Measurements from ENCODE around the gene PPHLN1. TPM values are rescaled to one million over a fixed set of nuclear protein-coding genes. Genes with fewer than 3 reads are reported as not detected.

PPHLN1 gene
- total and polyA plus RNA-seq, 7 donors, result 25.2 to 66.7 (median 52.3) TPM

DNA sequence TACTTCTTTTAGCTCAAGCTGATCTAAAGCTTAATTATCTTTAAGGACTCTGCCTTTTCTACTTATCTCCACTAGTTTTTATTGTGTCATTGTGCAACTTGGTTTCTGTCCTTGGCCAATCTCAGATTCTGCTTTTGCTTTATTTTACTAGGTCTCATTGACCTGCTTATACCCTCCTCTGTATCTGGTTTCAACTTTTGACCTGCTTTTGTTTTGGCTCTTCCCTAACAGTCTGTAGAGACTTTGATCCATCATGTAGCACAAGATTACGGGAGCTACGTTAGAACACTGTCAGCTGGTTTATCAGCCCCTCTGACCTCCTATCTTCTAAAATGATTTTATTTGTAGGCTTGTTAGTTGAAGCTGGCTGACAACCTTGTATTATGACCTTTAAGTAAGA, 43.7 kb upstream of the PPHLN1 start:
- TF ChIP-seq, protein P1, sequence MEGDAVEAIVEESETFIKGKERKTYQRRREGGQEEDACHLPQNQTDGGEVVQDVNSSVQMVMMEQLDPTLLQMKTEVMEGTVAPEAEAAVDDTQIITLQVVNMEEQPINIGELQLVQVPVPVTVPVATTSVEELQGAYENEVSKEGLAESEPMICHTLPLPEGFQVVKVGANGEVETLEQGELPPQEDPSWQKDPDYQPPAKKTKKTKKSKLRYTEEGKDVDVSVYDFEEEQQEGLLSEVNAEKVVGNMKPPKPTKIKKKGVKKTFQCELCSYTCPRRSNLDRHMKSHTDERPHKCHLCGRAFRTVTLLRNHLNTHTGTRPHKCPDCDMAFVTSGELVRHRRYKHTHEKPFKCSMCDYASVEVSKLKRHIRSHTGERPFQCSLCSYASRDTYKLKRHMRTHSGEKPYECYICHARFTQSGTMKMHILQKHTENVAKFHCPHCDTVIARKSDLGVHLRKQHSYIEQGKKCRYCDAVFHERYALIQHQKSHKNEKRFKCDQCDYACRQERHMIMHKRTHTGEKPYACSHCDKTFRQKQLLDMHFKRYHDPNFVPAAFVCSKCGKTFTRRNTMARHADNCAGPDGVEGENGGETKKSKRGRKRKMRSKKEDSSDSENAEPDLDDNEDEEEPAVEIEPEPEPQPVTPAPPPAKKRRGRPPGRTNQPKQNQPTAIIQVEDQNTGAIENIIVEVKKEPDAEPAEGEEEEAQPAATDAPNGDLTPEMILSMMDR (IDR thresholded peaks at IDR 0.05), result no peak
- TF ChIP-seq POLR2AphosphoS5 (IDR thresholded peaks at IDR 0.05) (no peak), EP300 (IDR thresholded peaks at IDR 0.05) (no peak), POLR2A (IDR thresholded peaks at IDR 0.05) (no peak)
- H3K9me3 ChIP-seq, result no peaks in the 10 kb centered on the region
- intact Hi-C loops (cut with DNase I), result no loop called here
- WGBS, 2 donors, result 28 to 68% methylated on average over 2 of the region's 2 CpGs
- no peak overlapping the region for H3K4me3 ChIP-seq
- no peaks in the 10 kb centered on the region for H3K36me3 ChIP-seq
- no peaks in the 10 kb centered on the region for H3K27me3 ChIP-seq
- no peak for DNase-seq
- no peak overlapping the region for H3K27ac ChIP-seq
- no peaks in the 10 kb centered on the region for H3K4me1 ChIP-seq

DNA sequence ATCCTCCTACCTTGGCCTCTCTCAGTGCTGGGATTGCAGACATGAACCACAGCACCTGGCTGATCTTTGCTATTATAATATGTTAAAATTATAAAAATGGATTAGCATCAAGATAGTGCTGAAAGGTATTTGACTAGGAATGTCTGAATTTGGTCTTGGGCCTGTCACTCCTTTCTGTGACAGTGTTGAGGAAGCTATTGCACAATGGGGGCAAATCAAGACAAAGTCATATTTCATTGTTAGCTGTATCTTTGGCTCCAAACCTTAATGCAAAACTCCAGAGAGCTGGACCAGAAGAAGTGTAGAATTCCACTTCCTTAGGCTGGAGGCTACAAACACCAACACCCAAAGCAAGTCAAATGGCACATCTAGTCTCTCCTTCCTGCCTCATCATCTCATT, 42.2 kb upstream of the PPHLN1 start:
- H3K36me3 ChIP-seq, result no peaks in the 10 kb centered on the region
- intact Hi-C loops (cut with DNase I), result no loop called here
- H3K9me3 ChIP-seq, result no peaks in the 10 kb centered on the region
- no peak overlapping the region for H3K4me3 ChIP-seq
- no peaks in the 10 kb centered on the region for H3K27me3 ChIP-seq
- no peak for DNase-seq
- H3K27ac ChIP-seq, result no peak overlapping the region
- no peaks in the 10 kb centered on the region for H3K4me1 ChIP-seq
- no peak for TF ChIP-seq POLR2A (IDR thresholded peaks at IDR 0.05)
- TF ChIP-seq EP300 (IDR thresholded peaks at IDR 0.05), result no peak
- no peak for TF ChIP-seq POLR2AphosphoS5 (IDR thresholded peaks at IDR 0.05)
- TF ChIP-seq, protein P1 (IDR thresholded peaks at IDR 0.05), result no peak

DNA sequence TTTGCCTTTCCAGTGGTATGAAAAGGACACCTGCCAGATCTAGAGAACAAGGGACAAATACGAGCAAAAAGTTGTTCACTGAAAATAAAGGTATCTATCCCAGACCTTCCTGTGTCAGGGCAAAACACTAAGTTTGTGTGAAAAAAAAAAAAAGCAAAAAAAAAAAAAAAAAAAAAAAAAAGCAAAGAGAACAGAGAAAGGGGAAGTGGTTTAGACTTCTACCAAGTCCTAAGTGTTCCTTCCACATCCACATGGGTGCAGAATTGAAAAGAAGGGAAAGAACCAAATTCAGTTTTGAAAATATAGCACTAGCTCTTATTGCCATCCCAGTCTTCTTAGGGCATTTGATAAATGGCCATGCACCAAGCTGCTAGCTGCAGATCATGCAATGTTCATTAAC, 41.8 kb upstream of the PPHLN1 start:
- TF ChIP-seq POLR2A (IDR thresholded peaks at IDR 0.05), result no peak
- TF ChIP-seq, protein P1 (IDR thresholded peaks at IDR 0.05), result no peak
- no peak for TF ChIP-seq EP300 (IDR thresholded peaks at IDR 0.05)
- Histone ChIP-seq H3K4me3 (no peak overlapping the region), H3K9me3 (no peaks in the 10 kb centered on the region), H3K27me3 (no peaks in the 10 kb centered on the region), H3K36me3 (no peaks in the 10 kb centered on the region), H3K4me1 (no peaks in the 10 kb centered on the region), H3K27ac (no peak overlapping the region)
- intact Hi-C loops (cut with DNase I), result no loop called here
- DNase-seq, result no peak
- 56 to 80% methylated on average over 1 of the region's 1 CpG for WGBS, 2 donors

DNA sequence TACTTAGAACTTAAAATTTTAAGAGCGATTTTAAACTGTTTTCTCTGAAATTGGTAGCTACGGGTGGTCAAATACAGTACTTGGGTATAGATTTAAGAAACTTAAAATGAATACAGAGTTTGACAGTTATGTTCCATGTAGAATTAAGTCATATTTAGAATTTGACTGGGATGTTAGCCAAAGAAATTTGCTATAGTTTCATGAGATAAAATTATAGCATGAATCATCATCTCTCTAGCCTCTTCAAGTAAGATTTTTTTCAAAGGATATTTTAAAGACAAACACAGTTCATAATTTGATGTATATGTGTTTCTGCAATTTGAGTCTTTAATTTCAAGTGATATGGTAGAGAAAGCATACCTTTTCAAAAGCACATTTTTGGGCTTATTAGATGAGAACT, 41.1 kb upstream of the PPHLN1 start:
- H3K4me3 ChIP-seq, result no peak overlapping the region
- H3K27ac ChIP-seq, result no peak overlapping the region
- H3K27me3 ChIP-seq, result no peaks in the 10 kb centered on the region
- no peak for DNase-seq
- no peaks in the 10 kb centered on the region for H3K36me3 ChIP-seq
- TF ChIP-seq, protein P1 (IDR thresholded peaks at IDR 0.05), result no peak
- no peak for TF ChIP-seq POLR2A (IDR thresholded peaks at IDR 0.05)
- no peak for TF ChIP-seq POLR2AphosphoS5 (IDR thresholded peaks at IDR 0.05)
- no peak for TF ChIP-seq EP300 (IDR thresholded peaks at IDR 0.05)
- H3K4me1 ChIP-seq, result no peaks in the 10 kb centered on the region
- 89 to 90% methylated on average over 2 of the region's 2 CpGs for whole genome bisulfite sequencing, 2 donors
- no peaks in the 10 kb centered on the region for H3K9me3 ChIP-seq
- intact Hi-C loops (cut with DNase I), result no loop called here

DNA sequence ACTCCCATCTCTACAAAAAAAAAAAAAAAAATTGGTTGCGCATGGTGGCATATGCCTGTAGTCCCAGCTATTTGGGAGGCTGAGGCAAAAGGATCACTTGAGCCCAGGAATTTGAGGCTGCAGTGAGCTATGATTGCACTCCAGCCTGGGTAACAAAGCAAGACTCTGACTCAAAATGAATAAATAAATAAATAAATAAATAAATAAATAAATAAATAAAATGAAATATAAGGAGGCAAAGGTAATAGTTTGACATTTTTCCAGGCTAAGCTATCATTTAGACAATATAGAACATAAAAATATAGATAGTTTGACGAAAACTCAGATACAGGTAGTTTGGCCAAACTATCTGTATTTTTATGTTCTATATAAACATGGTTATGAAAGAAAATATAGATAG, 40.5 kb upstream of the PPHLN1 start:
- Histone ChIP-seq H3K36me3 (no peaks in the 10 kb centered on the region), H3K27me3 (no peaks in the 10 kb centered on the region), H3K4me1 (no peaks in the 10 kb centered on the region), H3K4me3 (no peak overlapping the region), H3K9me3 (no peaks in the 10 kb centered on the region), H3K27ac (no peak overlapping the region)
- no peak for DNase-seq
- intact Hi-C loops (cut with DNase I), result no loop called here
- 90 to 99% methylated on average over 2 of the region's 2 CpGs for WGBS, 2 donors
- TF ChIP-seq POLR2AphosphoS5 (IDR thresholded peaks at IDR 0.05) (no peak), POLR2A (IDR thresholded peaks at IDR 0.05) (no peak), EP300 (IDR thresholded peaks at IDR 0.05) (no peak)
- TF ChIP-seq, protein P1 (IDR thresholded peaks at IDR 0.05), result no peak

Data from sigmoid colon (tissue), 7 donors.